ENCODE results near the gene CTCF. TPM values are rescaled to one million over a fixed set of nuclear protein-coding genes. Genes with fewer than 3 reads are reported as not detected.

CTCF gene
- total and polyA plus RNA-seq, 7 experiments from 2014 or later, result 49.8 to 78.6 (median 59.8) TPM

- ATAC-seq, result no peak
- CTCF ChIA-PET, result interaction anchor here (1.4 to 2.0 kb wide), 3 partner anchors 11 to 114 kb away, joined by 4 to 8 read pairs (median 6); partner anchors contain the start of gene CTCF
- H3K4me3 ChIP-seq (ENCODE audit: low read length), result peak overlapping the region; percentile 65
These were observed 98.9 kb downstream of the CTCF start for GRCh38 chr16:67661101-67661761.

GRCh38 chr16:67661886-67662652 is 99.7 kb downstream of the CTCF start:
- no peaks in the 10 kb centered on the region for H3K27me3 Mint-ChIP-seq
- H3K27ac ChIP-seq (ENCODE audit: low read depth, low read length), result peak overlapping the region; percentile 97
- H3K36me3 ChIP-seq (ENCODE audit: control insufficient read depth in 2 of 3, insufficient read depth in 3 of 3, low read length in 3 of 3), result peaks cover 0 to 22% (median 0%) of the 10 kb centered on the region in 3 experiments
- H3K27me3 ChIP-seq (ENCODE audit: control insufficient read depth in 2 of 2, insufficient read depth in 2 of 2, low read length in 2 of 2), result no peaks in the 10 kb centered on the region
- no peaks in the 10 kb centered on the region for H3K9me3 ChIP-seq (ENCODE audit: control insufficient read depth in 2 of 3, low read length in 3 of 3)
- peaks cover 0 to 4% (median 0%) of the 10 kb centered on the region in 5 donors for H3K36me3 Mint-ChIP-seq
- DNase-seq (no peak), ATAC-seq (no peak)
- POLR2A ChIA-PET, result interaction anchor here (0.7 to 4.7 kb wide), 6 partner anchors 11 to 141 kb away, joined by 3 to 48 read pairs (median 4); partner anchors contain the start of genes CARMIL2 and CTCF
- H3K27ac Mint-ChIP-seq, result peak overlapping the region in 7 of 9 donors; percentile 29 to 98 (median 95)
- intact Hi-C loops (cut with micrococcal nuclease), result loop anchor here (2.0 to 10.0 kb wide), 7 partner anchors 17 to 573 kb away; partner anchors contain the start of genes CARMIL2 (in 1 of the 2), ESRP2 (in 1 of the 2), PSKH1 (in 1 of the 2) and PSMB10 (in 1 of the 2)
- peaks cover 11 to 45% (median 22%) of the 10 kb centered on the region in 7 donors for H3K4me1 Mint-ChIP-seq
- CTCF ChIA-PET, result interaction anchor here (1.4 to 3.1 kb wide), 5 partner anchors 17 to 141 kb away, joined by 3 to 17 read pairs (median 6); partner anchors contain the start of gene CARMIL2
- peak overlapping the region; percentile 88 to 97 (median 92) for H3K4me3 Mint-ChIP-seq
- no peak overlapping the region for H3K4me3 ChIP-seq (ENCODE audit: low read length)
- peaks cover 0 to 3% (median 0%) of the 10 kb centered on the region in 11 donors for H3K9me3 Mint-ChIP-seq
- peaks cover 12 to 18% of the 10 kb centered on the region in 2 donors for H3K4me1 ChIP-seq (ENCODE audit: control insufficient read depth in 2 of 2, insufficient read depth in 2 of 2, low read length in 2 of 2)

More at GRCh38 chr16:67661101-67661761, 98.9 kb downstream of the CTCF start:
- Histone ChIP-seq H3K36me3 (ENCODE audit: control insufficient read depth in 2 of 3, insufficient read depth in 3 of 3, low read length in 3 of 3) (peaks cover 0 to 30% (median 0%) of the 10 kb centered on the region in 3 experiments), H3K9me3 (ENCODE audit: control insufficient read depth in 2 of 3, low read length in 3 of 3) (no peaks in the 10 kb centered on the region), H3K4me1 (ENCODE audit: control insufficient read depth in 2 of 2, insufficient read depth in 2 of 2, low read length in 2 of 2) (peaks cover 11 to 17% of the 10 kb centered on the region in 2 donors), H3K27me3 (ENCODE audit: control insufficient read depth in 2 of 2, insufficient read depth in 2 of 2, low read length in 2 of 2) (no peaks in the 10 kb centered on the region), H3K27ac (ENCODE audit: low read depth, low read length) (peak overlapping the region; percentile 97)
- H3K36me3 Mint-ChIP-seq, result peaks cover 0 to 4% (median 0%) of the 10 kb centered on the region in 5 donors
- H3K27me3 Mint-ChIP-seq, result no peaks in the 10 kb centered on the region
- peaks cover 0 to 3% (median 0%) of the 10 kb centered on the region in 11 donors for H3K9me3 Mint-ChIP-seq
- H3K27ac Mint-ChIP-seq, result peak overlapping the region; percentile 84 to 98 (median 95)
- POLR2A ChIA-PET, result interaction anchor here (1.1 to 6.6 kb wide), 6 partner anchors 9 to 185 kb away, joined by 3 to 84 read pairs (median 6); partner anchors contain the start of genes CARMIL2, CTCF, GFOD2 and NUTF2
- peak overlapping the region; percentile 88 to 97 (median 92) for H3K4me3 Mint-ChIP-seq
- peak in 3 of 9 donors; percentile 41 to 45 (median 43) for DNase-seq
- H3K4me1 Mint-ChIP-seq, result peaks cover 11 to 41% (median 22%) of the 10 kb centered on the region in 7 donors
- intact Hi-C loops (cut with micrococcal nuclease), result loop anchor here (2.0 to 10.0 kb wide), 7 partner anchors 16 to 574 kb away; partner anchors contain the start of genes CARMIL2 (in 1 of the 2), ESRP2 (in 1 of the 2), PSKH1 (in 1 of the 2) and PSMB10 (in 1 of the 2)

- H3K36me3 Mint-ChIP-seq, result peaks cover 0 to 4% (median 0%) of the 10 kb centered on the region in 5 donors
- Histone ChIP-seq H3K9me3 (ENCODE audit: control insufficient read depth in 2 of 3, low read length in 3 of 3) (no peaks in the 10 kb centered on the region), H3K27me3 (ENCODE audit: control insufficient read depth in 2 of 2, insufficient read depth in 2 of 2, low read length in 2 of 2) (no peaks in the 10 kb centered on the region), H3K36me3 (ENCODE audit: control insufficient read depth in 2 of 3, insufficient read depth in 3 of 3, low read length in 3 of 3) (peaks cover 0 to 16% (median 0%) of the 10 kb centered on the region in 3 experiments), H3K4me1 (ENCODE audit: control insufficient read depth in 2 of 2, insufficient read depth in 2 of 2, low read length in 2 of 2) (peaks cover 18 to 24% of the 10 kb centered on the region in 2 donors), H3K4me3 (ENCODE audit: low read length) (no peak overlapping the region), H3K27ac (ENCODE audit: low read depth, low read length) (no peak overlapping the region)
- POLR2A ChIA-PET, result interaction anchor here (0.6 to 2.0 kb wide), 8 partner anchors 10 to 412 kb away, joined by 3 to 6 read pairs (median 4); partner anchors contain the start of gene CARMIL2
- H3K4me1 Mint-ChIP-seq, result peaks cover 12 to 49% (median 23%) of the 10 kb centered on the region in 7 donors
- H3K4me3 Mint-ChIP-seq, result peak overlapping the region in 1 of 10 donors; percentile 9
- intact Hi-C loops (cut with micrococcal nuclease), result loop anchor here (10.0 kb wide), 4 partner anchors 172 to 572 kb away; partner anchors contain the start of genes ESRP2 (in 1 of the 2) and PSKH1 (in 1 of the 2)
- CTCF ChIA-PET, result interaction anchor here (1.4 to 3.1 kb wide), 4 partner anchors 18 to 142 kb away, joined by 3 to 17 read pairs (median 6); partner anchors contain the start of gene CARMIL2
- H3K27me3 Mint-ChIP-seq, result no peaks in the 10 kb centered on the region
- DNase-seq (no peak), ATAC-seq (no peak)
- peaks cover 0 to 3% (median 0%) of the 10 kb centered on the region in 11 donors for H3K9me3 Mint-ChIP-seq
- H3K27ac Mint-ChIP-seq, result peak overlapping the region in 2 of 9 donors; percentile 62 to 78
These were observed 100.3 kb downstream of the CTCF start for GRCh38 chr16:67662653-67663010.

- peaks cover 0 to 4% (median 0%) of the 10 kb centered on the region in 5 donors for H3K36me3 Mint-ChIP-seq
- no peaks in the 10 kb centered on the region for H3K9me3 ChIP-seq (ENCODE audit: control insufficient read depth in 2 of 3, low read length in 3 of 3)
- ChIA-PET POLR2A (interaction anchor here (0.6 to 2.0 kb wide), 12 partner anchors 9 to 411 kb away, joined by 3 to 6 read pairs (median 4); partner anchors contain the start of genes CARMIL2 and CTCF), CTCF (interaction anchor here (0.6 to 3.1 kb wide), 5 partner anchors 19 to 424 kb away, joined by 3 to 17 read pairs (median 6); partner anchors contain the start of gene CARMIL2)
- peaks cover 20 to 29% of the 10 kb centered on the region in 2 donors for H3K4me1 ChIP-seq (ENCODE audit: control insufficient read depth in 2 of 2, insufficient read depth in 2 of 2, low read length in 2 of 2)
- H3K36me3 ChIP-seq (ENCODE audit: control insufficient read depth in 2 of 3, insufficient read depth in 3 of 3, low read length in 3 of 3), result peaks cover 0 to 9% (median 0%) of the 10 kb centered on the region in 3 experiments
- H3K27me3 ChIP-seq (ENCODE audit: control insufficient read depth in 2 of 2, insufficient read depth in 2 of 2, low read length in 2 of 2), result no peaks in the 10 kb centered on the region
- DNase-seq (peak in 1 of 9 donors; percentile 18), ATAC-seq (no peak)
- peak overlapping the region in 3 of 10 donors; percentile 8 to 35 (median 35) for H3K4me3 Mint-ChIP-seq
- H3K27me3 Mint-ChIP-seq, result no peaks in the 10 kb centered on the region
- peaks cover 0 to 3% (median 0%) of the 10 kb centered on the region in 11 donors for H3K9me3 Mint-ChIP-seq
- peaks cover 15 to 48% (median 28%) of the 10 kb centered on the region in 7 donors for H3K4me1 Mint-ChIP-seq
- H3K27ac Mint-ChIP-seq, result peak overlapping the region in 3 of 9 donors; percentile 59 to 78 (median 72)
- H3K4me3 ChIP-seq (ENCODE audit: low read length), result no peak overlapping the region
- no peak overlapping the region for H3K27ac ChIP-seq (ENCODE audit: low read depth, low read length)
- intact Hi-C loops (cut with micrococcal nuclease), result loop anchor here (10.0 kb wide), 4 partner anchors 171 to 571 kb away; partner anchors contain the start of genes ESRP2 (in 1 of the 2) and PSKH1 (in 1 of the 2)
These were observed 101.0 kb downstream of the CTCF start for GRCh38 chr16:67663151-67663876.

- Histone ChIP-seq H3K4me1 (ENCODE audit: control insufficient read depth in 2 of 2, insufficient read depth in 2 of 2, low read length in 2 of 2) (peaks cover 20 to 26% of the 10 kb centered on the region in 2 donors), H3K27me3 (ENCODE audit: control insufficient read depth in 2 of 2, insufficient read depth in 2 of 2, low read length in 2 of 2) (no peaks in the 10 kb centered on the region), H3K27ac (ENCODE audit: low read depth, low read length) (no peak overlapping the region), H3K9me3 (ENCODE audit: control insufficient read depth in 2 of 3, low read length in 3 of 3) (no peaks in the 10 kb centered on the region), H3K4me3 (ENCODE audit: low read length) (no peak overlapping the region), H3K36me3 (ENCODE audit: control insufficient read depth in 2 of 3, insufficient read depth in 3 of 3, low read length in 3 of 3) (peaks cover 0 to 7% (median 0%) of the 10 kb centered on the region in 3 experiments)
- CTCF ChIA-PET, result interaction anchor here (0.6 to 3.1 kb wide), 2 partner anchors 143 to 423 kb away, joined by 3 to 17 read pairs; no protein-coding TSS in a partner anchor
- Mint-ChIP-seq H3K27me3 (no peaks in the 10 kb centered on the region), H3K36me3 (peaks cover 0 to 4% (median 0%) of the 10 kb centered on the region in 5 donors), H3K4me1 (peaks cover 16 to 43% (median 25%) of the 10 kb centered on the region in 7 donors), H3K4me3 (no peak overlapping the region), H3K9me3 (peaks cover 0 to 4% (median 0%) of the 10 kb centered on the region in 11 donors), H3K27ac (peak overlapping the region in 5 of 9 donors; percentile 29 to 79 (median 76))
- DNase-seq (no peak), ATAC-seq (no peak)
- intact Hi-C loops (cut with micrococcal nuclease), result loop anchor here (10.0 kb wide), 4 partner anchors 171 to 571 kb away; partner anchors contain the start of genes ESRP2 (in 1 of the 2) and PSKH1 (in 1 of the 2)
- POLR2A ChIA-PET, result interaction anchor here (0.5 to 2.0 kb wide), 8 partner anchors 10 to 126 kb away, joined by 3 to 6 read pairs (median 4); partner anchors contain the start of genes CARMIL2 and CTCF
These were observed 101.5 kb downstream of the CTCF start for GRCh38 chr16:67663877-67664222.

All from naive thymus-derived CD4-positive, alpha-beta T cell (primary cell).